MCF 10A (cell line): ENCODE measurements around the gene CCDC6. TPM values are rescaled to one million over a fixed set of nuclear protein-coding genes. Genes with fewer than 3 reads are reported as not detected.

ENCODE experiments used
- BruUV-seq: library from RNA; stranded (reverse); fragments of 400-500 nt; replicated peaks from 2 replicates; lab custom pipeline; 2021; lab: Mats Ljungman, UMichigan
- CTCF ChIA-PET: fragments of 300-600 bp; sonication (Branson Sonifier 250); formaldehyde crosslinking; extraction: SDS; loops from one replicate; lab custom pipeline; 2021; ENCODE audit warnings: antibody characterized with exemption, inconsistent platforms; lab: Yijun Ruan, JAX
- POLR2A ChIA-PET: fragments of 300-600, 350-650 bp; sonication (Branson Sonifier 250); formaldehyde crosslinking; extraction: SDS; loops from one replicate; lab custom pipeline; 2020; ENCODE audit warnings: antibody characterized with exemption, inconsistent platforms; lab: Yijun Ruan, JAX
- DNase-seq: peaks from one replicate; pipeline ENCODE4 v3.0.0-alpha.2; 2018; ENCODE audit not compliant: unreplicated experiment
- H3K27ac Mint-ChIP-seq: one replicate; pipeline ENCODE4 v1.8.0; 2022; ENCODE audit warnings: mild to moderate bottlenecking, low read depth, mixed read lengths; ENCODE audit not compliant: unreplicated experiment
- H3K27me3 Mint-ChIP-seq: one replicate; pipeline ENCODE4 v1.8.0; 2022; ENCODE audit warnings: mixed read lengths; ENCODE audit not compliant: insufficient read depth, unreplicated experiment
- H3K36me3 Mint-ChIP-seq: one replicate; pipeline ENCODE4 v1.8.0; 2022; ENCODE audit warnings: mild to moderate bottlenecking, moderate library complexity, mixed read lengths; ENCODE audit not compliant: insufficient read depth, unreplicated experiment
- H3K4me1 Mint-ChIP-seq: one replicate; pipeline ENCODE4 v1.8.0; 2022; ENCODE audit warnings: mixed read lengths; ENCODE audit not compliant: insufficient read depth, unreplicated experiment
- H3K4me3 Mint-ChIP-seq: one replicate; pipeline ENCODE4 v1.8.0; 2022; ENCODE audit warnings: mild to moderate bottlenecking, moderate library complexity, mixed read lengths; ENCODE audit not compliant: unreplicated experiment
- H3K9me3 Mint-ChIP-seq: one replicate; pipeline ENCODE4 v1.8.0; 2022; ENCODE audit warnings: mixed read lengths; ENCODE audit not compliant: unreplicated experiment
- CTCF ChIP-seq: fragments of 200-600 bp; IDR thresholded peaks from one replicate; pipeline ENCODE4 v1.8.0; 2022; ENCODE audit warnings: antibody characterized with exemption, mild to moderate bottlenecking; ENCODE audit not compliant: unreplicated experiment
- intact Hi-C: fragments of 100-400 bp; cut with micrococcal nuclease; formaldehyde crosslinking; loops from 2 replicates; pipeline ENCODE4 v1.14.1; 2022
- total RNA-seq: library from RNA; stranded (reverse); gene quantifications from 2 replicates; pipeline ENCODE4 v1.2.3, GENCODE V29; 2022

CCDC6 gene
- total RNA-seq, 1 experiment from 2014 or later, result 66.4 TPM

- TF ChIP-seq CTCF, result no peak
- intact Hi-C loops, result no loop called here
- Mint-ChIP-seq H3K36me3 (peaks cover 12% of the 10 kb centered on the region), H3K4me3 (no peak overlapping the region), H3K9me3 (no peaks in the 10 kb centered on the region), H3K27me3 (no peaks in the 10 kb centered on the region), H3K4me1 (peaks cover 21% of the 10 kb centered on the region), H3K27ac (no peak overlapping the region)
- no peak for DNase-seq
- no TSS peak for BruUV-seq
- ChIA-PET POLR2A (no interaction called here), CTCF (interaction anchor here (0.8 kb wide), 1 partner anchor 25 kb away, joined by 4 read pairs; the partner anchor contains the start of gene CCDC6)
Observed at GRCh38 chr10:59880971-59881510, 25.3 kb downstream of the CCDC6 start.

- H3K9me3 Mint-ChIP-seq, result no peaks in the 10 kb centered on the region
- CTCF ChIA-PET, result interaction anchor here (1.1 kb wide), 1 partner anchor 15 kb away, joined by 3 read pairs; no protein-coding TSS in a partner anchor
- intact Hi-C loops, result no loop called here
- H3K27ac Mint-ChIP-seq, result peak overlapping the region; percentile 32
- no peak for DNase-seq
- H3K4me1 Mint-ChIP-seq, result peaks cover 21% of the 10 kb centered on the region
- POLR2A ChIA-PET, result no interaction called here
- no peaks in the 10 kb centered on the region for H3K27me3 Mint-ChIP-seq
- no TSS peak for BruUV-seq
- H3K36me3 Mint-ChIP-seq, result peaks cover 12% of the 10 kb centered on the region
- no peak overlapping the region for H3K4me3 Mint-ChIP-seq
- no peak for TF ChIP-seq CTCF
Observed at GRCh38 chr10:59880019-59880717, 26.2 kb downstream of the CCDC6 start.

- H3K4me1 Mint-ChIP-seq, result peaks cover 17% of the 10 kb centered on the region
- POLR2A ChIA-PET, result no interaction called here
Observed at GRCh38 chr10:59879363-59879913, 26.9 kb downstream of the CCDC6 start.

More at GRCh38 chr10:59879363-59879913, 26.9 kb downstream of the CCDC6 start:
- BruUV-seq, result no TSS peak
- H3K36me3 Mint-ChIP-seq, result peaks cover 12% of the 10 kb centered on the region
- no peak for DNase-seq
- intact Hi-C loops, result no loop called here
- H3K4me3 Mint-ChIP-seq, result no peak overlapping the region
- peak overlapping the region; percentile 32 for H3K27ac Mint-ChIP-seq
- CTCF ChIA-PET, result interaction anchor here (1.1 kb wide), 1 partner anchor 15 kb away, joined by 3 read pairs; no protein-coding TSS in a partner anchor
- H3K27me3 Mint-ChIP-seq, result no peaks in the 10 kb centered on the region
- TF ChIP-seq CTCF, result no peak
- no peaks in the 10 kb centered on the region for H3K9me3 Mint-ChIP-seq
